Naive thymus-derived CD4-positive, alpha-beta T cell (primary cell): ENCODE results near the gene DBF4B. TPM values are rescaled to one million over a fixed set of nuclear protein-coding genes. Genes with fewer than 3 reads are reported as not detected.

Experiments
- ATAC-seq: fragments of 150-1000 bp; cut with Tn5 transposase; 2 replicates; pipeline ENCODE4 v1.10.0; 2021; ENCODE audit warnings: mild to moderate bottlenecking, moderate library complexity
- CTCF ChIA-PET: fragments of 350-600 bp; sonication (Branson Sonifier 250); formaldehyde crosslinking; loops from one replicate; lab custom pipeline; 2021; ENCODE audit warnings: antibody characterized with exemption; lab: Charles Lee
- POLR2A ChIA-PET: fragments of 350-600 bp; sonication (Branson Sonifier 250); formaldehyde crosslinking; loops from one replicate; lab custom pipeline; 2021; ENCODE audit warnings: antibody characterized with exemption, inconsistent platforms; lab: Charles Lee
- DNase-seq, 9 donors: peaks; one replicate each; pipeline versions ENCODE4 v3.0.0 to v3.0.0-alpha.2; 2020 to 2022; ENCODE audit warnings: mixed read lengths in 1 of 9
- H3K27ac ChIP-seq: one replicate; pipeline ENCODE4 v1.7.0; 2013; ENCODE audit warnings: mild to moderate bottlenecking, low read depth, low read length, moderate library complexity
- H3K27me3 ChIP-seq, 2 donors: one replicate each; pipeline ENCODE4 v1.7.0; 2013; ENCODE audit warnings: low read length in 2 of 2, mild to moderate bottlenecking in 2 of 2, moderate library complexity in 2 of 2; ENCODE audit not compliant: control insufficient read depth in 2 of 2, insufficient read depth in 2 of 2
- H3K36me3 ChIP-seq, 3 experiments: 1 replicate in 2 of 3; 2 replicates in 1 of 3; pipeline ENCODE4 v1.7.0; 2013; ENCODE audit warnings: low read length in 3 of 3, mild to moderate bottlenecking in 3 of 3, moderate library complexity in 1 of 3; ENCODE audit not compliant: insufficient read depth in 3 of 3, control insufficient read depth in 2 of 3
- H3K4me1 ChIP-seq, 2 donors: one replicate each; pipeline ENCODE4 v1.7.0; 2013; ENCODE audit warnings: low read length in 2 of 2, mild to moderate bottlenecking in 2 of 2, moderate library complexity in 1 of 2; ENCODE audit not compliant: control insufficient read depth in 2 of 2, insufficient read depth in 2 of 2
- H3K4me3 ChIP-seq: 2 replicates; pipeline ENCODE4 v1.7.0; 2013; ENCODE audit warnings: mild to moderate bottlenecking, low read length
- H3K9me3 ChIP-seq, 3 experiments: 1 replicate in 2 of 3; 2 replicates in 1 of 3; pipeline ENCODE4 v1.7.0; 2013; ENCODE audit warnings: low read length in 3 of 3; ENCODE audit not compliant: control insufficient read depth in 2 of 3
- H3K27ac Mint-ChIP-seq, 9 donors: one replicate each; pipeline ENCODE4 v1.8.0; 2020 to 2022; ENCODE audit warnings: mixed read lengths in 9 of 9, mild to moderate bottlenecking in 8 of 9, moderate library complexity in 5 of 9, inconsistent platforms in 2 of 9
- H3K27me3 Mint-ChIP-seq, 5 donors: one replicate each; pipeline ENCODE4 v1.8.0; 2021 to 2022; ENCODE audit warnings: mixed read lengths in 5 of 5, mild to moderate bottlenecking in 1 of 5
- H3K36me3 Mint-ChIP-seq, 5 donors: one replicate each; pipeline ENCODE4 v1.8.0; 2020 to 2022; ENCODE audit warnings: mixed read lengths in 5 of 5, mild to moderate bottlenecking in 3 of 5, inconsistent platforms in 1 of 5
- H3K4me1 Mint-ChIP-seq, 7 donors: one replicate each; pipeline ENCODE4 v1.8.0; 2020 to 2022; ENCODE audit warnings: mixed read lengths in 7 of 7, mild to moderate bottlenecking in 3 of 7, inconsistent platforms in 1 of 7
- H3K4me3 Mint-ChIP-seq, 10 donors: one replicate each; pipeline ENCODE4 v1.8.0; 2020 to 2022; ENCODE audit warnings: mild to moderate bottlenecking in 10 of 10, mixed read lengths in 10 of 10, moderate library complexity in 6 of 10, inconsistent platforms in 2 of 10
- H3K9me3 Mint-ChIP-seq, 11 donors: one replicate each; pipeline ENCODE4 v1.8.0; 2020 to 2022; ENCODE audit warnings: mixed read lengths in 11 of 11, mild to moderate bottlenecking in 4 of 11, inconsistent platforms in 1 of 11, moderate library complexity in 1 of 11
- intact Hi-C, 2 donors: fragments of 100-400 bp; cut with micrococcal nuclease; formaldehyde crosslinking; loops; one replicate each; pipeline ENCODE4 v1.15.1; 2023
- polyA plus RNA-seq, 2 donors: library from polyadenylated mRNA; unstranded; fragments of 300-500 nt; fragmentation: Illumina TruSeq; gene quantifications; one replicate each; pipeline ENCODE4 v1.2.3, GENCODE V29; 2021
- total RNA-seq, 6 experiments: library from RNA in 5 of 6; stranded (reverse) in 5 of 6; gene quantifications; 1 replicate in 5 of 6; 2 replicates in 1 of 6; pipeline ENCODE4 v1.2.3 and lab custom pipeline; 2021 to 2026

Gene DBF4B
- total and polyA plus RNA-seq, 7 experiments from 2014 or later, result 0.35 to 23.1 (median 3.8) TPM

DNA sequence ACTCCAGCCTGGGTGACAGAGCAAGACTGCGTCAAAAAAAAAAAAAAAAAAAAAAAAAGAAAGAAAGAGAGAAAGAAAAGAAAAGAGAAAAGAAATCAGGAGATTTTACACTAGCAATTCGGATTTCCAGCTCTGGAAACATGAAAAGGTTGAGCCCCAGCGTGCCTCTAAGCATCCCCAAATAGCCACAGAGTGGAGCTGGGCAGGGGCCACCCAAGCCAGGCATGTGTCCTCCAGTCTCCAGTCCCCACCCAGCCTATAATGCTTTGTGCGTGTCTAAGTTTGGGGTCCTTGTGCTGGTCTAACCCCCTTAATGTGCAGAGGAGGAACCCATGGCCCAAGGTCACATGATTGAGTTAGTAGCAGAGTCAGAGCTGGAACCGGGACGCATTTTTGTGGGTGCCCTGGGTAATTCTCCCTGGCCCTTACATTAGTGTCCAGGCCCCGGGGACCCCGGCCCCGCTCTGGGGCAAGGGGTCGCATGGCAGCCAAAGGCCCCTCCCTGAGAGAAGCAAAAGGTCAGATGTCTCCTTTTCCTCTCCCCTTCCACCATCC is 70.3 kb downstream of the DBF4B start:
- no peaks in the 10 kb centered on the region for H3K36me3 ChIP-seq
- no peak for DNase-seq
- Mint-ChIP-seq H3K4me1 (peaks cover 0 to 14% (median 9%) of the 10 kb centered on the region in 7 donors), H3K4me3 (peak overlapping the region; percentile 8 to 72 (median 60)), H3K27me3 (peaks cover 0 to 11% (median 0%) of the 10 kb centered on the region in 5 donors), H3K27ac (peak overlapping the region in 2 of 9 donors; percentile 14 to 18), H3K36me3 (no peaks in the 10 kb centered on the region), H3K9me3 (no peaks in the 10 kb centered on the region)
- peaks cover 0 to 11% of the 10 kb centered on the region in 2 donors for H3K4me1 ChIP-seq
- H3K4me3 ChIP-seq, result peak overlapping the region; percentile 59
- ATAC-seq, result no peak
- no peaks in the 10 kb centered on the region for H3K27me3 ChIP-seq
- POLR2A ChIA-PET, result no interaction called here
- CTCF ChIA-PET, result interaction anchor here (1.0 to 13.5 kb wide), 4 partner anchors 9 to 245 kb away, joined by 3 to 146 read pairs (median 4); no protein-coding TSS in a partner anchor
- intact Hi-C loops, result loop anchor here (1.0 to 10.0 kb wide), 9 partner anchors 54 to 536 kb away; partner anchors contain the start of genes GJC1 (in 1 of the 2), KIF18B (in 1 of the 2), MAP3K14 (in 1 of the 2) and PLCD3 (in 1 of the 2)
- no peak overlapping the region for H3K27ac ChIP-seq
- no peaks in the 10 kb centered on the region for H3K9me3 ChIP-seq

DNA sequence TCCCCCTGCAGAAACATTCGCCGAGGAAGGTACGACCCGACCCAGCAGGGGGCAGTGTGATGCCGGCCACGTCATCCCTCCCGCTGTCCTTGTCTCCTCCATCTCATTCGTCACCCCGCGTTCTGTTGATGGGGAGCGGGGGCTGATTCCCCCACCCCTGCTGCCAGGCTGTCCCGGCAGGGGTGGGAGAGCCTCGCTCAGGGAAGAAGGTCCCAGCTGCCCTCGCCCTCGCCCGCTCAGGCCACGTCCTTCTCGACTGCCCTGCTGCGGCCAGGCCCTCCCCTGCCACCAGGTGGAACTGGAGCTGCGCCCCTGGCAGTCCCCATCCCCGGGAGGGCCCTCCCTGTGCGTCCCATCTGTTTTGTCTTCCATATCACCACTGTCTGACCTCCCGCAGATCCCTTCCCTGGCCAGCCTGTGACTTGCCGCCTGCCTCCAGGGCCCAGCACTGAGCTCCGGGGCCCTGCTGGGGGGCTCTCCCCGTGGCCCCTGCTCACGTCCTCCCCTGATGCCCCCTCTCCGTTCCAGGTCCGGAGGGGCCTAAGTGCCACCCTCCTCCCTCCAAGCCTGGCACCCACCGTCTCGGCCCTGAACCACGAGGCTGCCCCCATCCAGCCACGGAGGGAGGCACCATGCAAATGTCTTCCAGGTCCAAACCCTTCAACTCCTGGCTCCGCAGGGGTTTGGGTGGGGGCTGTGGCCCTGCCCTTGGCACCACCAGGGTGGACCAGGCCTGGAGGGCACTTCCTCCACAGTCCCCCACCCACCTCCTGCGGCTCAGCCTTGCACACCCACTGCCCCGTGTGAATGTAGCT is 71.0 kb downstream of the DBF4B start:
- no peaks in the 10 kb centered on the region for H3K9me3 Mint-ChIP-seq

DNA sequence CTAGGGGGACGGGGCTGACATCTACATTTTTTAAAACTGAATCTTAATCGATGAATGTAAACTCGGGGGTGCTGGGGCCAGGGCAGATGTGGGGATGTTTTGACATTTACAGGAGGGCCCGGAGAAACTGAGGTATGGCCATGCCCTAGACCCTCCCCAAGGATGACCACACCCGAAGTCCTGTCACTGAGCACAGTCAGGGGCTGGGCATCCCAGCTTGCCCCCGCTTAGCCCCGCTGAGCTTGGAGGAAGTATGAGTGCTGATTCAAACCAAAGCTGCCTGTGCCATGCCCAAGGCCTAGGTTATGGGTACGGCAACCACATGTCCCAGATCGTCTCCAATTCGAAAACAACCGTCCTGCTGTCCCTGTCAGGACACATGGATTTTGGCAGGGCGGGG is 71.7 kb downstream of the DBF4B start:
- H3K27me3 ChIP-seq, result no peaks in the 10 kb centered on the region
- H3K27ac ChIP-seq, result no peak overlapping the region
- Mint-ChIP-seq H3K9me3 (no peaks in the 10 kb centered on the region), H3K27me3 (peaks cover 0 to 11% (median 0%) of the 10 kb centered on the region in 5 donors), H3K4me1 (peaks cover 0 to 13% (median 9%) of the 10 kb centered on the region in 7 donors), H3K36me3 (no peaks in the 10 kb centered on the region), H3K27ac (no peak overlapping the region), H3K4me3 (no peak overlapping the region)
- ChIA-PET CTCF (interaction anchor here (0.7 to 13.5 kb wide), 5 partner anchors 30 to 243 kb away, joined by 3 to 146 read pairs (median 3); no protein-coding TSS in a partner anchor), POLR2A (no interaction called here)
- intact Hi-C loops, result no loop called here
- H3K4me3 ChIP-seq, result no peak overlapping the region
- peaks cover 0 to 11% of the 10 kb centered on the region in 2 donors for H3K4me1 ChIP-seq
- ATAC-seq (no peak), DNase-seq (no peak)
- no peaks in the 10 kb centered on the region for H3K9me3 ChIP-seq
- no peaks in the 10 kb centered on the region for H3K36me3 ChIP-seq

More for the DNA sequence above, 71.0 kb downstream of the DBF4B start:
- Histone ChIP-seq H3K4me3 (peak overlapping the region; percentile 59), H3K4me1 (peaks cover 0 to 11% of the 10 kb centered on the region in 2 donors), H3K36me3 (no peaks in the 10 kb centered on the region), H3K9me3 (no peaks in the 10 kb centered on the region), H3K27ac (no peak overlapping the region), H3K27me3 (no peaks in the 10 kb centered on the region)
- ChIA-PET CTCF (interaction anchor here (0.7 to 13.5 kb wide), 6 partner anchors 9 to 244 kb away, joined by 3 to 146 read pairs (median 4); no protein-coding TSS in a partner anchor), POLR2A (no interaction called here)
- intact Hi-C loops, result loop anchor here (1.0 to 10.0 kb wide), 9 partner anchors 53 to 535 kb away; partner anchors contain the start of genes GJC1 (in 1 of the 2), KIF18B (in 1 of the 2), MAP3K14 (in 1 of the 2) and PLCD3 (in 1 of the 2)
- Mint-ChIP-seq H3K4me1 (peaks cover 0 to 14% (median 9%) of the 10 kb centered on the region in 7 donors), H3K4me3 (peak overlapping the region; percentile 18 to 72 (median 60)), H3K36me3 (no peaks in the 10 kb centered on the region), H3K27ac (peak overlapping the region in 1 of 9 donors; percentile 60), H3K27me3 (peaks cover 0 to 11% (median 0%) of the 10 kb centered on the region in 5 donors)
- DNase-seq (peak; percentile 64 to 86 (median 76)), ATAC-seq (peak; percentile 46)

DNA sequence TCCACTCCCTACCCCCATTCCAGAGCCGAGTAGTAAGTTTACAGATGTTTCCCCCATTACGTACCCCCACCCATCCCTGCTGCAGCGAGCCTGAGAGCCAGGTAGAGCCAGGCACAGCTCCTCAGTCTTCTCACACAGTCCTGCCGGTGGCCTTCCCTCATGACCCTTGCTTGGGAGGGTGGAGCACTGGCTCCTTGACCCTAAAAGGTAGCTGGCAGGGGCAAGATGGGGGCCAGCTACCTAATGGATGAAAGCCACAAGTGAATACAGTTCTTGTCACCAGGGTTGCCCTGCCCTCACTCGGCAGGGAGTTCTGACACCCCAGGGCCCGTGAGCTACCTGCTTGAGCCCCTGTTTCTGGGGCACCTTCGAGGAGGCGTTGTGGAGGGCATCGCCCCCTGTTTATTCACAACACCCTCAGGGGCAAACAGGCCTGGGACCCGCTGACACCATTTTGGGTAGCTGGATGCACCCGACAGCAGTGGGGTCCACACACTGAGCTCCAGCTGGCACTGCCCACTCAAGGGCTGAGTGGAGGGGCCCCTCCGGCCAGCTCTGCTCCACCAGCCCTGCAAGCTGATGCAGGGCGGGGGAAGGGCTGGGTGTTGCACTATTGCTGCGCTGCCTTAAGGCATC is 72.5 kb downstream of the DBF4B start:
- no peak overlapping the region for H3K27ac ChIP-seq
- Mint-ChIP-seq H3K36me3 (no peaks in the 10 kb centered on the region), H3K4me1 (peaks cover 0 to 13% (median 8%) of the 10 kb centered on the region in 7 donors), H3K9me3 (no peaks in the 10 kb centered on the region), H3K27ac (no peak overlapping the region), H3K27me3 (peaks cover 0 to 11% (median 0%) of the 10 kb centered on the region in 5 donors), H3K4me3 (no peak overlapping the region)
- H3K36me3 ChIP-seq, result no peaks in the 10 kb centered on the region
- ChIA-PET CTCF (interaction anchor here (0.6 to 13.5 kb wide), 4 partner anchors 65 to 159 kb away, joined by 3 to 146 read pairs (median 3); no protein-coding TSS in a partner anchor), POLR2A (no interaction called here)
- no peaks in the 10 kb centered on the region for H3K9me3 ChIP-seq
- peaks cover 0 to 11% of the 10 kb centered on the region in 2 donors for H3K4me1 ChIP-seq
- H3K4me3 ChIP-seq, result no peak overlapping the region
- intact Hi-C loops, result no loop called here
- H3K27me3 ChIP-seq, result no peaks in the 10 kb centered on the region
- ATAC-seq (no peak), DNase-seq (no peak)

DNA sequence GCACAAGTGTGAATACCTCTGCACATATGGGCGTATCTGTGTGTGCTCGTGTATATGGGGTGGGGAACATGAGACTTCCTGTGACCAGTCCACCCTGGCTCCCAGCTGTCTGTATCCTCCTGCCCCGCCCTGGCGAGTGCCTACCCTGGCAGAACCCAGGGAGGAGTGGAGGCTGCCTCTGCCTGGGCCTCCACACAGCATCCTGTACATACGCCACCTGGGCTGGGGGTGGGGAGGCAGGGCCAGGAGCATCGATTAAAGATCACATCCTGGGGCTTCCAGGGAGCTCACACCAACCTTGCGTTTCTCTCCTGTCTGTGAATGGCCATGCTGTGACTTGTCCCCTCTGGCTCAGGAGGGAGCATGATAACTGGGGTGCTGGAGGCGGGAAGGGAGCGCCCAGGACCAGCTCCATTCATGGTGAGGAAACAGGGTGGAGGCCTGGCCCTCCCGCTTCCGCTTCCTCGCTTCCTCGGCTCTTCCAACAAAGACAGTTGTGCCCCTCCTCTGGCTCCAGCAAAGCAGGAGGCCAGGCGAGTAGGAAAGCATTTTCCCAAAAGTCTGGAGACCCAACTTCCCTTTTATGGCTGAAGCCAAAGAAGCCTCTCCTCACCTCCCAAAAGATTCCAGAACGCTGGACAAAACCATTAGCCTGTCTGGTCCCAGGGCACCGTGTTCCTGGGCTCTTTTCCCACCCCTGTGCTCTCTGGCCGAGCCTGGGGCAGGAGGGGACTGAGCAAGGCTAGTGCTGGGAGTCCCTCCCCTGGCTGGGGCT is 73.3 kb downstream of the DBF4B start:
- ChIA-PET POLR2A (no interaction called here), CTCF (interaction anchor here (0.6 to 13.5 kb wide), 3 partner anchors 85 to 160 kb away, joined by 3 to 146 read pairs (median 3); no protein-coding TSS in a partner anchor)
- H3K36me3 Mint-ChIP-seq, result no peaks in the 10 kb centered on the region
- DNase-seq (no peak), ATAC-seq (no peak)
- Histone ChIP-seq H3K27ac (no peak overlapping the region), H3K4me3 (no peak overlapping the region), H3K4me1 (peaks cover 0 to 6% of the 10 kb centered on the region in 2 donors), H3K27me3 (no peaks in the 10 kb centered on the region), H3K9me3 (no peaks in the 10 kb centered on the region), H3K36me3 (no peaks in the 10 kb centered on the region)
- H3K27ac Mint-ChIP-seq, result no peak overlapping the region
- H3K27me3 Mint-ChIP-seq, result peaks cover 0 to 11% (median 0%) of the 10 kb centered on the region in 5 donors
- H3K4me1 Mint-ChIP-seq, result peaks cover 0 to 10% (median 4%) of the 10 kb centered on the region in 7 donors
- no peaks in the 10 kb centered on the region for H3K9me3 Mint-ChIP-seq
- H3K4me3 Mint-ChIP-seq, result no peak overlapping the region
- intact Hi-C loops, result no loop called here
